Muscle of back (tissue), 13 donors: ENCODE results near the gene SOS1. TPM values are rescaled to one million over a fixed set of nuclear protein-coding genes. Genes with fewer than 3 reads are reported as not detected.
A peak's percentile ranks its signal among the peaks of the same experiment; 100 is the strongest.
"Not testable (repeated sequence)": the region's sequence is repeated elsewhere in the genome, so short reads cannot be mapped to it uniquely, and the experiment has no call there.

Source experiments
- DNase-seq, 3 donors: peaks; one replicate each; pipeline versions ENCODE4 v3.0.0 to v3.0.0-alpha.2; 2013
- long read RNA-seq, 9 donors: transcript quantifications; one replicate each; lab custom pipeline, GENCODE V29; 2026
- polyA plus RNA-seq, 10 donors: library from polyadenylated mRNA; unstranded; fragments of 120-200 nt; gene quantifications; one replicate each; pipeline ENCODE4 v1.2.1, GENCODE V29; 2013; ENCODE audit not compliant: insufficient read length in 10 of 10

The SOS1 gene
- polyA plus RNA-seq = 10 to 100 TPM; 23.3 to 44.2 (median 30.3) TPM
- long read RNA-seq, donor 1, full-length matches to known transcripts = 1 of 7 reads
- long read RNA-seq, donor 1, partial matches to known transcripts = 0 of 7 reads
- long read RNA-seq, donor 1, other reads (novel, unspliced or antisense) = 6 of 7 reads
- long read RNA-seq, donor 2 = 0 reads
- long read RNA-seq, donor 3 = 0 reads
- long read RNA-seq, donor 4 = 0 reads
- long read RNA-seq, donor 5, partial matches to known transcripts = 0 of 3 reads
- long read RNA-seq, donor 5, other reads (novel, unspliced or antisense) = 0 of 3 reads
- long read RNA-seq, donor 6, partial matches to known transcripts = 0 of 2 reads
- long read RNA-seq, donor 6, other reads (novel, unspliced or antisense) = 0 of 2 reads
- long read RNA-seq, donor 7 = 0 reads
- long read RNA-seq, donor 8 = 0 reads
- long read RNA-seq, donor 9 = 0 reads

GRCh38 chr2:39120771-39121522 lies at the start of gene SOS1:
Gene SOS1 (minus strand): TSS chr2:39121051. CDS start chr2:39120422, 629 bp downstream.
- DNase-seq = peak; percentile 95 to 98 (median 96)

DNA sequence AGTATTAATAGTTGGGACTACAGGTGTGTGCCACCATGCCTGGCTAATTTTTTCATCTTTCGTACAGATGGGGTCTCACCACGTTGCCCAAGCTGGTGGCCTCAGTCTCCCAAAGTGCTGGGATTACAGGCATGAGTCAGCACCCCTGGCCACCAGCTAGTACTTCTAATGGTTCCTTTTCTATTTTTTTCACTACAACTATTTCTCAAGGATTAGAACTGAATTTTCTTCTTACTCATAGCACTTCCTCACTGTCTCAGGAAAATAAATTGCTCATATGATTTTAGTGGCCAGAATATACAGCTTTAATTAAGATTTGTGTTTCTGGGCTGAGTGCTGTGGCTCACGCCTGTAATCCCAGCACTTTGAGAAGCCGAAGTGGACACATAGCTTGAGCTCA lies 43.2 kb upstream of the SOS1 start:
- DNase-seq = no peak

DNA sequence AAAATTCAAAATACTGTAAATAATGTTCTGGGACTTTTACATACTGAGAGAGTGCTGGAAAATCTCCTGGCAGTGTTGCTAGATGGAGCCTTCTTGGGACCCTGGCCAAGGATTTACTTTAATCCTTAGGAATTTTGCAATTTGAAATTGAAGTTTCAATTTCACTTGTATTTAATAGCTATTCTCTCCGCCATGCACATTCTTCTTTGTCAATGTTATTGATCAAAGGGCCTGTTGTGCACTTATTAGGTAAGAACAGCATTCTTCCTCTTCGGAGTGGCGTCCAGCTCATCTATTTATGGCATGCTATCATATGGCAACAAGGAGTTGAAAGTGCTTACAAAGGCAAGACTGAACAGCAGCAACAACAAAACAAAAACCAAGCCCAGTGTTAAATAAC lies 40.1 kb upstream of the SOS1 start:
- DNase-seq = peak; percentile 26 to 82 (median 76)

GRCh38 chr2:39159283-39159682 lies 38.4 kb upstream of the SOS1 start:
- DNase-seq = no peak

GRCh38 chr2:39158351-39158750 lies 37.5 kb upstream of the SOS1 start:
- DNase-seq = no peak

- DNase-seq = no peak
Observed at GRCh38 chr2:39156846-39157245, 36.0 kb upstream of the SOS1 start.

DNA sequence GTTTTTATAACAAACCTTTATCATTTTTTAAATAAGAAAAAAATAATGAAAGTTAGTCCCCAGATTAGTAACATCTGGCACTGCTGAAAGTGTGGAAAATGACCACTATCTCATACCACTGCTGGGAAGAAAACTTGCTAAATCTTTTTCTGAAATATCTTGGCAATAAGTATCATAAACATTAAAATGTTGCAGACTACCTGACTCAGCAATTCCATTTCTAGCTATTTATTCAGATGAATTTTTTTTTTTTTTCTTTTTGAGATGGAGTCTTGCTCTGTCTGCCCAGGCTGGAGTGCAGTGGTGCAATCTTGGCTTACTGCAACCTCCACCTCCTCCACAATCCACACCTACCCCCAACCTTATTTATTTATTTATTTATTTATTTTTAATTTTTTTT lies 35.3 kb upstream of the SOS1 start:
- DNase-seq = peak in 1 of 3 donors; percentile 63

- DNase-seq = not testable (repeated sequence)
Observed at GRCh38 chr2:39155573-39155972, 34.7 kb upstream of the SOS1 start.

GRCh38 chr2:39154944-39155343 lies 34.1 kb upstream of the SOS1 start:
- no peak for DNase-seq

DNA sequence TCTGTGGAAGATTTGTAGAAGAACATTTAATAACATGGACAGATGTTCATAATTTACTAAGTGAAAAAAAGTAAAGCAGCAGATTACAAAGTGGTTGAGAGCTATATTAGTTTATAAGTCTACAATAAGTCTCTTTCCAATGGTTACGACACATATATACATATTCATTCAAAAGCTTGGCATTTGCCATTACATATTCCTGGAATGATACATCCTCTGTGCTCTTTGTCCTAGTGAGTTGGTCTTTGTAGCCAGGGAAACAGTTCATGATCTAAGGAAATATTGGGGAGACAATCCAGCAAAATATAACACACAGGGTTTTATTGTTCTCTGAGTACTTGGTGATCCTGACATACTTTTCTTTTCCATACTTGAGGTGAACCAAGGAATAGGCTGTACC lies 32.5 kb upstream of the SOS1 start:
- peak in 1 of 3 donors; percentile 55 for DNase-seq

DNA sequence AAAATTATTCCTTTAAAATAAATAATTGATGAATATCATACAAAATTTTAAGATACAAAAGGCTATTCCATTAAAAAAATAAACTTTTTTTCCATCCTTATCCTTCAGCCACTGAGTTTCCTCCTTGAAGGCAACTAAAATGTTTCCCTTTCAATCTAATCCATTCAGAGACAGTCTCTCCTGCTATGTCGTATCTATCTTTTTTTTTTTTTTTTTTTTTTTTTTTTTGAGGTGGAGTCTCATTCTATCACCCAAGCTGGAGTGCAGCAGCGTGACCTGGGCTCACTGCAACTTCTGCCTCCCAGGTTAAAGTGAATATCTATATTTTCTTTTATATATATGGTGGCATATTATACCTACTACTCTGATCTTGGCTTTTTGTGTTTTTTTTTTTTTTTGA lies 31.7 kb upstream of the SOS1 start:
- no peak for DNase-seq

DNA sequence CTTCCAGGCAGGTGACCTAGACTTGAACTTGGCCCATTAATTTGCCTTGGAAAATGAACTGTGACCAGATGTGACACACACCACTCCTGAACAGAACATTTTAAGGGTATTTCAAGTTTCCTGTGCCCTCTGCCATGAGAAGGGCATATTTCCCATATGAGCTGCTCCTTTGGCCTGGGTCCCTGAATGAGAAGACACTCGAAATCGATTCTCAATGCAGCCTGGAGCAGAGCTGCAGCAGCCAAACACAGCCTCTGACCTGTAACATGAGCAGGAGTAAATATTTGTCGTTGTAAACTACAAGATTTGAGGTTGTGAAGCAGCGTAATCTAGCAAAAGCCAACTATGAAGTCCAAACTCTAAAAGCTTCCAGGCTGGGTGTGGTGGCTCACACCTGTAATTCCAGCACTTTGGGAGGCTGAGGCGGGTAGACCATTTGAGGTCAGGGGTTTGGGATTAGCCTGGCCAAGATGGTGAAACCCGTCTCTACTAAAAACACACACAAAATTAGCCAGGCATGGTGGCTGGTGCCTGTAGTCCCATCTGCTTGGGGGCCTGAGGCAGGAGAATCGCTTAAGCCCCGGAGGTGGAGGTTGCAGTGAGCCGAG lies 30.1 kb upstream of the SOS1 start:
- peak in 1 of 3 donors; percentile 42 for DNase-seq

GRCh38 chr2:39150102-39150562 lies 29.3 kb upstream of the SOS1 start:
- DNase-seq = no peak

DNA sequence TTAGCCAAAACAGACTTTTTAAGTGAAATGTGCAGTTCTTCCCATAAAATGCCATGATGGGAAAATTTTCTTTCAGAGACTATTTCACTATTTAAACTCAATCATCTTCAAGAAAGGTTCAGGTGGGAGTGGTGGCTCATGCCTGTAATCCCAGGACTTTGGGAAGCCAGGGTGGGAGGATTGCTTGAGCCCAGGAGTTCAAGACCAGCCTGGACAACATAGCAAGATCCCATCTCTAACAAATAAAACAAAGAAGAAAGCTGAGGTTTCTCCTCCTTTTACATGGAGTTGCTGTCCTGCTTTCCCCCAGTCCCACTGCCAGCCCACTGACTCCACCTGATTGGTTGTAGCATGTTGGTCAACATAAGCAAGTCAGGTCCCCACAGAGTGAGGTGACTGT lies 25.8 kb upstream of the SOS1 start:
- DNase-seq = no peak

DNA sequence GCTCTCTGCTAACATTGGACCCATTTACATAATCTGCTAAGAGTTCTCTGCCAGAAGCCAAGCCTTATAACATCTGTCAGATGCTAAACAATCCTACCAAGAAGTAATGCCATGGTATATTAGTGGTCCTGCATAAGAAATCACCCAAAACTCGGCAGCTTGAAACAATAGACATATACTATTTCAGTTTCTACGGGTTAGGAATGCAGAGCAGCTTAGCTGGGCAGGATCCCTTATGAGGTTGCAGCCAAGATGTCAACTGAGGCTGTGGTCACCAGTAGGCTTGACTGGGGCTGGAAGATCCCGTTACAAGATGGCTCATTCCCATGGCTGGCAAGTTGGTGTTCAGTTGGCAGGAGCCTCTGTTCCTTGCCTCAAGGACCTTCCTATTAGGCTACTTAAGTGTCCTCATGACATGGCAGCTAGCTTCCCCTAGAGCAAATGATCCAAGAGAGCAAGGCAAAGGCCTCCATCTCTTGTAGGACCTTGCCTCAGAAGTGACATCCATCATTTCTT lies 25.1 kb upstream of the SOS1 start:
- DNase-seq = no peak

- DNase-seq = no peak
Observed at GRCh38 chr2:39144416-39144815, 23.6 kb upstream of the SOS1 start.

DNA sequence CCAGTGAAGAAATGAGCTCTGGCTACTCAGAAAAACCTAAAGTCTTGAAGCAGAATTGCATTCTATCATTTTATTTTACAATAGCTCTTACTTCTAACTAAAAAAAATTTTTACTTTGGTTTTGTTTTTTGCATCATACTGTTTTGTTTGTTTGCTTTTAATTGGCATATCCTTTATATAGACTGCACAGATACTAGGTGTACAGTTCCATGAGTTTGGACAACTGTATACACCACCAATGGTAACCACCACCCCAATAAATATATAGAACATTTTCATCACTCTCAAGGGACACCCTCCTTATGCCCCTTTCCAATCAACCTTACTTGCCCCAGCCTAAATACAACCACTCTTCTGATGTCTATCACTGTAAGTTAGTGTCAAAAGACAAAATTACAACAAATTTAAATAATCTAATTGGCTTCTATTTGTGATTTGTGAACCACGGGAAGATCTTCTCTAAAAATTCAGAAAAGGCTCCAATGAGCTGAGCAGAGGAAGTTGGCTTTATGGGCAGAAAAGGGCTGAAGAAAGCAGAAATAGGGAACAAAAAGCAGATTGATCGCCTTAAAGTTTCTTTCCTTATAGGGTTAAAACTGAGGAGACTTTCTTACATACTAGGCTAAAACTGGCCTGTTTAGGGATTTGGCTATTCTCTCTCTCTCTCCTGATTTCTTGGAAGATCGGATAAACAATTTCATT lies 22.2 kb upstream of the SOS1 start:
- DNase-seq = no peak

- peak in 1 of 3 donors; percentile 51 for DNase-seq
Observed at GRCh38 chr2:39141334-39142271, 20.8 kb upstream of the SOS1 start.

GRCh38 chr2:39140948-39141333 lies 20.1 kb upstream of the SOS1 start:
- not testable (repeated sequence) for DNase-seq

GRCh38 chr2:39140322-39140847 lies 19.5 kb upstream of the SOS1 start:
- DNase-seq = no peak
